Psoas muscle (tissue), 8 donors: ENCODE measurements around the gene LSM10. TPM values are rescaled to one million over a fixed set of nuclear protein-coding genes. Genes with fewer than 3 reads are reported as not detected.

Source experiments
- ATAC-seq, 4 donors: fragments of 200-7000 bp; cut with Tn5 transposase; one replicate each; pipeline ENCODE4 v1.9.1; 2020; ENCODE audit warnings: moderate library complexity in 3 of 4, mild to moderate bottlenecking in 2 of 4
- DNase-seq, 2 donors: peaks; one replicate each; pipeline ENCODE4 v3.0.0-alpha.2; 2020
- H3K27ac ChIP-seq: fragments of 200-600 bp; one replicate; pipeline ENCODE4 v1.8.0; 2022
- H3K27me3 ChIP-seq, 3 donors: fragments of 200-600 bp in 1 of 3; one replicate each; pipeline versions ENCODE4 v1.6.1 to v1.8.0; 2013 to 2022; ENCODE audit warnings: low read length in 2 of 3, mild to moderate bottlenecking in 2 of 3, moderate library complexity in 1 of 3; ENCODE audit not compliant: insufficient read depth in 3 of 3
- H3K36me3 ChIP-seq, 2 donors: fragments of 200-600 bp in 1 of 2; one replicate each; pipeline versions ENCODE4 v1.6.1 to v1.8.0; 2013 to 2022; ENCODE audit warnings: low read depth in 1 of 2, mild to moderate bottlenecking in 1 of 2, moderate library complexity in 1 of 2; ENCODE audit not compliant: insufficient read depth in 1 of 2
- H3K4me1 ChIP-seq: fragments of 200-600 bp; one replicate; pipeline ENCODE4 v1.8.0; 2022
- H3K4me3 ChIP-seq: fragments of 200-600 bp; one replicate; pipeline ENCODE4 v1.8.0; 2022; ENCODE audit warnings: mild to moderate bottlenecking
- H3K9me3 ChIP-seq: fragments of 200-600 bp; one replicate; pipeline ENCODE4 v1.8.0; 2022
- WGBS, 3 donors: extraction: QIAGEN DNeasy Blood & Tissue Kit; methylation state at CpG; one replicate each; pipeline versions ENCODE4 v1.1.6 to v1.1.7; 2013; 5-methylcytosine and 5-hydroxymethylcytosine counted together
- intact Hi-C, 2 donors: fragments of 100-400 bp; cut with DNase I; formaldehyde crosslinking; loops; one replicate each; pipeline versions ENCODE4 v1.11.0 to v1.14.2; 2022
- polyA plus RNA-seq, 3 donors: library from polyadenylated mRNA; stranded (reverse); fragments of 200-250 nt; gene quantifications; one replicate each; pipeline ENCODE4 v1.2.3, GENCODE V29; 2013
- total RNA-seq, 4 donors: library from RNA; stranded (reverse); fragmentation: NEBNext Ultra II Directional in 2 of 4; extraction: Animal tissue kit (Norgen Biotek cat#: 25700) in 2 of 4; gene quantifications; one replicate each; pipeline versions ENCODE4 v1.2.1 to v1.2.4, GENCODE V29; 2021 to 2023
- TF ChIP-seq, protein P1 (sequence below): fragments of 200-600 bp; IDR thresholded peaks from one replicate; pipeline ENCODE4 v1.8.0; 2022; ENCODE audit warnings: antibody characterized with exemption
- donor health status: healthy with polysubstance abuse.
- donor health status: DM: no; HTN: no; CAD: no; lungs with moderate emphysema.
- donor health status: Bipolar disorder and iron deficiency.
- donor health status: healthy.
- donor health status: DM: yes; HTN: yes; CAD: no.
- donor health status: DM: no; HTN: no; CAD: no.
- donor health status: DM: no; HTN: no; CAD: no.
- donor health status: DM: yes; HTN: yes; CAD: no.

LSM10 gene
- total and polyA plus RNA-seq, 7 donors = 80.3 to 246 (median 102) TPM

DNA sequence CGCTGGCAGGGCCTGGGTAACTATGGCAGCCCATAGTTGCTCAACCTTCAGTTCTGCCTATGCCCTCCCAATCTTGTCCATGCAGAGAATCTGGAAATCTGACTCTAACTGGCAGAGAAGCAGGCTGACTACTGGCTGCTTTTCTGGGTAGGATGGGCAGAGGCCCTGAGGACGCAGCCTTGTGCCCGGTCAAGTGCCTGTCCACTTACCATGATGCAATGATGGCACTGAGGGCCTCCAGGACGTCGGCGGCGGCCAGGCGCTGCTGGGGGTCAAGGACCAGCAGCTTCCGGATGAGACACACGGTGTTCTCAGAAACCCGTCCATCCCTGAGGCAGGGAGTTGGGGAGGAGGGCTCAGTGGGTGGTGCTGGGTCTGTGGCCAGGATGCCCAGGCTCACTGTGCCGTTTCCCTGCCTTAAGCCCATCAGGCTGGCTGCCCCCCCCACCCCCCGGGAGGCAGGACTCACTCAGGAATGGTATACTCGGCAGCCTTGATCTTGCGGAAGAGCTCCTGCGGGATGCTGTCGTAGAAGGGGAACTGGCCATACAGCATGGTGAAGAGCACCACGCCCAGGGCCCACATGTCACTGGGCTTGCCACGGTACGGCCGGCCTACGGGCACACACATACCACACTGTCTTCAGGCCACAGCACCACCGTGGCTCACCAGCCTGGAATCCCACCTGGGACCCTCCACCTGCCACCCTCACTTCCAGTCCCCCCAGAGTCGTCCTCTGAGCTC is 53.9 kb downstream of the LSM10 start:
- no peak overlapping the region for H3K4me3 ChIP-seq
- H3K27me3 ChIP-seq = no peaks in the 10 kb centered on the region
- peaks cover 14 to 94% of the 10 kb centered on the region in 2 donors for H3K36me3 ChIP-seq
- H3K27ac ChIP-seq = peak overlapping the region; percentile 78
- DNase-seq (peak; percentile 54 to 85), ATAC-seq (peak; percentile 66 to 82 (median 77))
- TF ChIP-seq, protein P1, sequence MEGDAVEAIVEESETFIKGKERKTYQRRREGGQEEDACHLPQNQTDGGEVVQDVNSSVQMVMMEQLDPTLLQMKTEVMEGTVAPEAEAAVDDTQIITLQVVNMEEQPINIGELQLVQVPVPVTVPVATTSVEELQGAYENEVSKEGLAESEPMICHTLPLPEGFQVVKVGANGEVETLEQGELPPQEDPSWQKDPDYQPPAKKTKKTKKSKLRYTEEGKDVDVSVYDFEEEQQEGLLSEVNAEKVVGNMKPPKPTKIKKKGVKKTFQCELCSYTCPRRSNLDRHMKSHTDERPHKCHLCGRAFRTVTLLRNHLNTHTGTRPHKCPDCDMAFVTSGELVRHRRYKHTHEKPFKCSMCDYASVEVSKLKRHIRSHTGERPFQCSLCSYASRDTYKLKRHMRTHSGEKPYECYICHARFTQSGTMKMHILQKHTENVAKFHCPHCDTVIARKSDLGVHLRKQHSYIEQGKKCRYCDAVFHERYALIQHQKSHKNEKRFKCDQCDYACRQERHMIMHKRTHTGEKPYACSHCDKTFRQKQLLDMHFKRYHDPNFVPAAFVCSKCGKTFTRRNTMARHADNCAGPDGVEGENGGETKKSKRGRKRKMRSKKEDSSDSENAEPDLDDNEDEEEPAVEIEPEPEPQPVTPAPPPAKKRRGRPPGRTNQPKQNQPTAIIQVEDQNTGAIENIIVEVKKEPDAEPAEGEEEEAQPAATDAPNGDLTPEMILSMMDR = no peak
- H3K4me1 ChIP-seq = peaks cover 35% of the 10 kb centered on the region
- WGBS, 3 donors = 65 to 84% (median 66%) methylated on average over 20 to 24 of the region's 24 CpGs
- intact Hi-C loops = loop anchor here (1.0 to 5.0 kb wide), 3 partner anchors 11 to 78 kb away; no protein-coding TSS in a partner anchor
- no peaks in the 10 kb centered on the region for H3K9me3 ChIP-seq

Other genes starting within 250 kb of the LSM10 start
- 10 to 100 TPM; 34.8 to 44.4 (median 38.7) TPM for gene TRAPPC3, start 248.4 kb downstream of the LSM10 start, total RNA-seq
- gene TRAPPC3, start 248.4 kb downstream of the LSM10 start, polyA plus RNA-seq = 10 to 100 TPM; 43.8 to 91.8 (median 73.0) TPM
- gene MAP7D1, start 241.7 kb downstream of the LSM10 start, total RNA-seq = 100 to 1,000 TPM; 209 to 230 (median 215) TPM
- gene MAP7D1, start 241.7 kb downstream of the LSM10 start, polyA plus RNA-seq = 100 to 1,000 TPM; 117 to 342 (median 165) TPM
- gene THRAP3, start 173.5 kb downstream of the LSM10 start, total RNA-seq = 100 to 1,000 TPM in 3 of 4 donors, 10 to 100 TPM in 1; 96.6 to 159 (median 124) TPM
- 10 to 100 TPM; 45.8 to 92.9 (median 80.3) TPM for gene THRAP3, start 173.5 kb downstream of the LSM10 start, polyA plus RNA-seq
- 1 to 10 TPM in 1 of 4 donors, under 1 TPM in 3; 0.69 to 1.1 (median 0.96) TPM for gene SH3D21, start 91.5 kb downstream of the LSM10 start, total RNA-seq
- under 1 TPM; 0.36 to 0.88 (median 0.37) TPM for gene SH3D21, start 91.5 kb downstream of the LSM10 start, polyA plus RNA-seq
- gene EVA1B, start 74.3 kb downstream of the LSM10 start, total RNA-seq = 1 to 10 TPM; 3.3 to 8.2 (median 5.6) TPM
- 10 to 100 TPM in 1 of 3 donors, 1 to 10 TPM in 2; 2.6 to 13.7 (median 6.9) TPM for gene EVA1B, start 74.3 kb downstream of the LSM10 start, polyA plus RNA-seq
- gene STK40, start 12.0 kb downstream of the LSM10 start, total RNA-seq = 100 to 1,000 TPM in 3 of 4 donors, 10 to 100 TPM in 1; 84.4 to 218 (median 145) TPM
- 100 to 1,000 TPM in 2 of 3 donors, 10 to 100 TPM in 1; 93.0 to 312 (median 182) TPM for gene STK40, start 12.0 kb downstream of the LSM10 start, polyA plus RNA-seq
- gene OSCP1, start 52.5 kb upstream of the LSM10 start, total RNA-seq = 1 to 10 TPM; 3.1 to 4.6 (median 4.3) TPM
- 1 to 10 TPM; 2.5 to 5.5 (median 4.2) TPM for gene OSCP1, start 52.5 kb upstream of the LSM10 start, polyA plus RNA-seq
- gene MRPS15, start 66.5 kb upstream of the LSM10 start, total RNA-seq = 100 to 1,000 TPM; 127 to 141 (median 131) TPM
- gene MRPS15, start 66.5 kb upstream of the LSM10 start, polyA plus RNA-seq = 100 to 1,000 TPM; 233 to 279 (median 247) TPM
- gene CSF3R, start 85.0 kb upstream of the LSM10 start, total RNA-seq = 1 to 10 TPM; 1.9 to 6.5 (median 4.1) TPM
- gene CSF3R, start 85.0 kb upstream of the LSM10 start, polyA plus RNA-seq = 1 to 10 TPM in 1 of 3 donors, under 1 TPM in 2; 0.52 to 1.6 (median 0.73) TPM